ENCODE results near the gene SEPTIN10.

Gene SEPTIN10

DNA sequence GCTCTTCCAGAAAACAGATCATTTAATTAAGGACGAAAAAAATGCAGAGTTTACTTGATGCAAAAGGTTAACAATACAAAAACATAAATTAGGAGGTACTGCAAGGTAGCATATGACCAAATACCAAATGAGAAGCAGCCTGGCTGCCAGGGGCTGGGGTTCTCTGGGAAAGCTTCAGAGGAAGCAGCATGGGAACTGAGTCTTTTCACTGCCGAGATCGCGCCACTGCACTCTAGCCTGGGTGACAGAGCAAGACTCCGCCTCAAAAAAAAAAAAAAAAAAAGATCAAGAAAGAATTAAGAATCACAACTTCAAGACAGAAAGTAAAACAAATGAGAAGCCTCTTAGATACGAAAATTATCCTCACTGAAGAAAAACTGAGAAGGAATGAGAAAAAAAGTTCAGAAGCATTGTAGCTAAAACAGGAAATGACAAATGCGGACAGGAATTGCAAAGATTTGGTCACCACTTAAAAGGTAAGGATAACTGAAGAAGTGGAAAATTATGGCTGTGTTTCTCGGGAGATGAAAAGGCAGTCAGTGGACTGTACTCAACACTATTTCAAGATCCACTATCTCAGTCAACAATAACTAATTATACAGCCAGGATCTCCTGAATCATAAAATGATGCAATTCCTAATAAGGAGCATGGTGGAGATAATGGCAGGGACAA lies 4.3 kb downstream of the SEPTIN10 start:
- TF ChIP-seq, protein P1, sequence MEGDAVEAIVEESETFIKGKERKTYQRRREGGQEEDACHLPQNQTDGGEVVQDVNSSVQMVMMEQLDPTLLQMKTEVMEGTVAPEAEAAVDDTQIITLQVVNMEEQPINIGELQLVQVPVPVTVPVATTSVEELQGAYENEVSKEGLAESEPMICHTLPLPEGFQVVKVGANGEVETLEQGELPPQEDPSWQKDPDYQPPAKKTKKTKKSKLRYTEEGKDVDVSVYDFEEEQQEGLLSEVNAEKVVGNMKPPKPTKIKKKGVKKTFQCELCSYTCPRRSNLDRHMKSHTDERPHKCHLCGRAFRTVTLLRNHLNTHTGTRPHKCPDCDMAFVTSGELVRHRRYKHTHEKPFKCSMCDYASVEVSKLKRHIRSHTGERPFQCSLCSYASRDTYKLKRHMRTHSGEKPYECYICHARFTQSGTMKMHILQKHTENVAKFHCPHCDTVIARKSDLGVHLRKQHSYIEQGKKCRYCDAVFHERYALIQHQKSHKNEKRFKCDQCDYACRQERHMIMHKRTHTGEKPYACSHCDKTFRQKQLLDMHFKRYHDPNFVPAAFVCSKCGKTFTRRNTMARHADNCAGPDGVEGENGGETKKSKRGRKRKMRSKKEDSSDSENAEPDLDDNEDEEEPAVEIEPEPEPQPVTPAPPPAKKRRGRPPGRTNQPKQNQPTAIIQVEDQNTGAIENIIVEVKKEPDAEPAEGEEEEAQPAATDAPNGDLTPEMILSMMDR (IDR thresholded peaks at IDR 0.05; ENCODE audit: insufficient read depth, low read depth, low read length, missing control alignments): no peak
- peak overlapping the region; percentile 53 for H3K4me3 ChIP-seq (ENCODE audit: low read depth, low read length)
- peak; percentile 57 for DNase-seq (ENCODE audit: low read depth)

DNA sequence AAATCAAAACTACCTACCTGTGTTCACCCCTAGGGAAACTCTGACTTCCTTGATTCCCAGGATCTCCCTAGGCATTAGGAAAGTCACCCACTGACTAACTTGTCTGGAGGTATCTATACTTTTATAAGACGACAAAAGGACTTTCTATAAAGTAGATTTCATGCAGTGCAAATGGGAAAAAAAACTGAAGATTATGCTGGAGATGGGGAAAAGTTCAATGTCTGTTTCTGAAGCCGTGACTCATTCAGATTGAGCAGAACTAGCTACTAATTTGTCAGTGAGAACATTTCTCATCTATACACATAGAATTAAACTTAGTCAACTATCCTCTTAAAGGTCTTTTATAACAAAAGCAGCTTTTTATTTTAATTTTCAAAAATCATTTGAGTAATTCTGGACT lies 6.0 kb downstream of the SEPTIN10 start:
- no peak for DNase-seq (ENCODE audit: low read depth)
- H3K4me3 ChIP-seq (ENCODE audit: low read depth, low read length): no peak overlapping the region
- TF ChIP-seq, protein P1 (IDR thresholded peaks at IDR 0.05; ENCODE audit: insufficient read depth, low read depth, low read length, missing control alignments): no peak

DNA sequence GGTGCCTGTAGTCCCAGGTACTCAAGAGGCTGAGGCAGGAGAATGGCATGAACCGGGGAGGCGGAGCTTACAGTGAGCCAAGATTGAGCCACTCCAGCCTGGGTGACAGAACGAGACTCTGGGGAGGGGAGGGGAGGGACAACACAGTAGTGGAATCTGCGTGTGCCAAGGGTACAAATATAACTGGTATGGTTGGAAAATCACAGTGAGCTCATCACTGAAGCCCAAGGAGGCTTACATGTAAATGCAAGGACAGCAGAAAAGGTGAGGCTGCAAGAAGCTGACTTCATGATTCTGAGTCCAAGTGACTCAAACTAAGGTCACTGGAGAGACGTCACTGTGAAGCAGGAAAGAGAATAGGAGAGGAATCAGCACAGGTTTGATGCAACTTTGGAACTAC lies 9.2 kb downstream of the SEPTIN10 start:
- TF ChIP-seq, protein P1 (IDR thresholded peaks at IDR 0.05; ENCODE audit: insufficient read depth, low read depth, low read length, missing control alignments): no peak
- DNase-seq (ENCODE audit: low read depth): no peak
- H3K4me3 ChIP-seq (ENCODE audit: low read depth, low read length): no peak overlapping the region

DNA sequence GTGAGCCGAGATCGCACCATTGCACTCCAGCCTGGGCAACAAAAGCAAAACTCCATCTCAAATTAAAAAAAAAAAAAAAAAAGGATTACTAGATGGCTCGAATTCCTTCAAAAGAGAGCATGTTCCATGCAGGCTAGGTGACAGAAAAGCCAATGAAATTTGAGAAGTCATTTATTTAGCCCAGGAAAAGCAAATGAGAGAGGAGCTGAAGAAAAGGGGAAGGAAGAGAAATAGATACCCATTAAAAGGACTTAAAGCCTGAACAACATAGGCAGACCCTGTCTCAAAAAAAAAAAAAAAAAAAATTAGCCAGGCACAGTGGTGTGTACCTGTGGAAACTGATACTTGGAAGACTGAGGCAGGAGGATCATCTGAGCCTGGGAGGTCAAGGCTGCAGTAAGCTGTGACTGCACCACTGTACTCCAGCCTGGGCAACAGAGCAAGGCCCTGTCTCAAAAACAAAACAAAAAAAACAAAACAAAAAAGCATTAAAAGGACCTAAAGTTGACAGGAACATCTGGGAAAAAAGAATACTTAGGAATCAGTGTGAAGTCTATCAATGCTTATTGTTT lies 11.1 kb downstream of the SEPTIN10 start:
- no peak overlapping the region for H3K4me3 ChIP-seq (ENCODE audit: low read depth, low read length)
- TF ChIP-seq, protein P1 (IDR thresholded peaks at IDR 0.05; ENCODE audit: insufficient read depth, low read depth, low read length, missing control alignments): no peak
- no peak for DNase-seq (ENCODE audit: low read depth)

DNA sequence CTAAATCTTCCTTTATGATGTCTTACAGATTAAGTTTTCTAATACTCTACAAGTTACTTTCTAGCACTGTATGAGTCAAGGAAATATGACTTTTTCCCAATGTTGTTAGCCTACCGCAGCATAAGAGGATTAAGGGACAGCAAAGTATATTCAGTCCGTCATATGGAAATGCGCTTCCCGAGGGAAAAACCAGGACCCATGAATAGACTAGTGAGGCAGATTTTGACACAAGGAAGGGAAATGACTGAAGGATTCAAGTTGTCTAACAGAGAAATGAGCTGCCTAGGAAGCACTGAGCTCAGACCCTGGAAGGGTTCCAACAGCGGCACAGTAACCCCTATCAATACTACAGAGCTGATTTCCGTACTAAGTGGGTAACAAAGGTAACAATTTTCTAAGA lies 12.0 kb downstream of the SEPTIN10 start:
- no peak for DNase-seq (ENCODE audit: low read depth)
- no peak overlapping the region for H3K4me3 ChIP-seq (ENCODE audit: low read depth, low read length)
- TF ChIP-seq, protein P1 (IDR thresholded peaks at IDR 0.05; ENCODE audit: insufficient read depth, low read depth, low read length, missing control alignments): no peak

DNA sequence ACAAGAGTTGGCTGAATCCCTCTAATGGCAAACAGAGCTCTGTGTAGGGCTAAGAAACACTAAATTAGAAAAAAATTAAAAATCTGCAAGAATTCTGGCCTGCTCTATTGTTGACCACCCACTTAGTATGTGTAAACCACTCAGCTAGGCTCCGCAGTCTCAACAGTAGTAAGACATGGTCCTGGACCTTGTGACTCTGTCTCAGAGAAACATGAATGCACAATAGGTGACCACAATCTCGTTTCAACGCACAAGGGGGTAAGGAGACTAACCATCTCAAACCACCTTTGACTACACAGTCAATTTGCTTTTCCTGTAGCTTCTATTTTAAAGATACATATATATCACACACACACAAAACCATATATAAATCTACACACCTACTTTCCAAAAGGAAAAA lies 16.5 kb downstream of the SEPTIN10 start:
- DNase-seq (ENCODE audit: low read depth): peak; percentile 71
- TF ChIP-seq, protein P1 (IDR thresholded peaks at IDR 0.05; ENCODE audit: insufficient read depth, low read depth, low read length, missing control alignments): no peak
- H3K4me3 ChIP-seq (ENCODE audit: low read depth, low read length): no peak overlapping the region

DNA sequence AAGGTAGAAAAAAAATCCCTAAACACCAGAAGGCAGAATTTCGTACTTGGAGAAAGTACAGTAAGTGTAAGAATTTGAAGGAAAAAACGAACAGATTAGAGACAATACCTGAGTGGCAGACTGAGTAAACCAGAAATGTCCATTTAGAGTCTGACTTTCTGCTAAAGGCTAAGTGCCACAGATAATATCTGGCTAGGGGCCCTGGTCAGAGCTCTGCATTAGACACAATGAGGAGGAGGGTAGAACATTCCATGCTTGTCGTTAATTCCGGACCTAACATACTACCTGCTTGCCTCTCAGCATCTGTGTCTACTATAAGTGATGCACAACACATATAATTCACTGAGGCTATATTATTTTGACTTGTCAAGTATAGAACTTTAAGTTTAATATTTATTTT lies 18.1 kb downstream of the SEPTIN10 start:
- H3K4me3 ChIP-seq (ENCODE audit: low read depth, low read length): no peak overlapping the region
- TF ChIP-seq, protein P1 (IDR thresholded peaks at IDR 0.05; ENCODE audit: insufficient read depth, low read depth, low read length, missing control alignments): no peak
- DNase-seq (ENCODE audit: low read depth): no peak
